ENCODE results near the gene LRBA. TPM values are rescaled to one million over a fixed set of nuclear protein-coding genes. Genes with fewer than 3 reads are reported as not detected.
A peak's percentile ranks its signal among the peaks of the same experiment; 100 is the strongest.

The LRBA gene
- polyA plus RNA-seq, 4 donors = 14.9 to 62.2 (median 19.6) TPM

DNA sequence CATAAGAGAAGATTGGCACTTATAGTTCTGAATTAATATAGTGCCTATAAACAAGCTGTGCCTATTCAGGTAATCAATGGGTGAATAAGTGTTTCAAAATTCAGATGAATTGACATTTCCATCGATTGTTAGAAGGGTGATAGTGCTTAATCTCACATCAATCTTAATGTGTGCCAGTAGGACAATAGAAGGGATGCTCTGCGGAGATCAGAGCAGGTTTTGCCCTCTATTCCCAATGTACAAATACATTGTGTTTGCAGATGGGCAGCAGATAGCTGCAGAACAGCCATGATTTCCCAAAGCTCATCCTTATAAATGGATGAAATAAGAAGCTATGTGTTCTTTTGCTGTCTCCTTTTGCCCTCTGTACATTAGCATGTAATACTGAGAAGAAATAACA, 425.9 kb downstream of the LRBA start:
- FAIRE-seq (no peak), DNase-seq (no peak)
- H3K4me1 ChIP-seq (ENCODE audit: control insufficient read depth in 3 of 3, insufficient read depth in 2 of 3, low read depth in 1 of 3, low read length in 2 of 3) = no peaks in the 10 kb centered on the region
- peaks cover 0 to 3% (median 1%) of the 10 kb centered on the region in 3 donors for H3K36me3 ChIP-seq (ENCODE audit: control insufficient read depth in 3 of 3, insufficient read depth in 2 of 3, low read depth in 1 of 3, low read length in 3 of 3)
- no peaks in the 10 kb centered on the region for H3K27me3 ChIP-seq (ENCODE audit: control insufficient read depth in 3 of 3, insufficient read depth in 3 of 3, low read length in 3 of 3)
- peak overlapping the region in 1 of 3 donors; percentile 32 for H3K27ac ChIP-seq (ENCODE audit: low read depth in 1 of 3, low read length in 2 of 3)
- H3K9me3 ChIP-seq (ENCODE audit: control insufficient read depth in 2 of 2, insufficient read depth in 1 of 2, low read depth in 1 of 2, low read length in 1 of 2) = no peaks in the 10 kb centered on the region
- WGBS, 3 donors = 63 to 85% (median 81%) methylated on average over 2 of the region's 2 CpGs
- peak overlapping the region in 1 of 3 donors; percentile 8 for H3K4me3 ChIP-seq (ENCODE audit: low read depth in 1 of 3, low read length in 3 of 3)

DNA sequence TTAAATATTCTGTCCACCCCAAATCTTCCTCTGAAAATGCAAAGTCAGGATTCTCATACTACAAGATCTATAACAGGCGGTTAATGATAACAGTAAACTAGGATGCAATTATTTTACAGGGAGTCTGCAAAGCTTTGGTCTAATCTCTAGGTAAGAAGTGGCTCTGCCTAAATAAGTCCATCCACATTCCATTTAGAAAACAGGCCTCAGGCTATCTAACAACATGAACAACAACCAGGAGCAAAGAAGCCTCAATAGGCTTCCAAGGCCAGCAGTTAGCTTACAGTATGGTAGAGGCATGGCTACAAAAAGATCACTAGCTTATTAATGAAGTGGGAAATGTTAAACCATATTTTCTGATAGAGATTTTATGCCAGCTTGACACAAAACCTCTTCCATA, 426.8 kb downstream of the LRBA start:
- no peaks in the 10 kb centered on the region for H3K4me1 ChIP-seq (ENCODE audit: control insufficient read depth in 3 of 3, insufficient read depth in 2 of 3, low read depth in 1 of 3, low read length in 2 of 3)
- DNase-seq (no peak), FAIRE-seq (no peak)
- H3K27me3 ChIP-seq (ENCODE audit: control insufficient read depth in 3 of 3, insufficient read depth in 3 of 3, low read length in 3 of 3) = peaks cover 0 to 6% (median 0%) of the 10 kb centered on the region in 3 donors
- peak overlapping the region in 1 of 3 donors; percentile 59 for H3K27ac ChIP-seq (ENCODE audit: low read depth in 1 of 3, low read length in 2 of 3)
- H3K9me3 ChIP-seq (ENCODE audit: control insufficient read depth in 2 of 2, insufficient read depth in 1 of 2, low read depth in 1 of 2, low read length in 1 of 2) = peaks cover 0 to 6% of the 10 kb centered on the region in 2 donors
- H3K4me3 ChIP-seq (ENCODE audit: low read depth in 1 of 3, low read length in 3 of 3) = peak overlapping the region in 1 of 3 donors; percentile 38
- H3K36me3 ChIP-seq (ENCODE audit: control insufficient read depth in 3 of 3, insufficient read depth in 2 of 3, low read depth in 1 of 3, low read length in 3 of 3) = peaks cover 0 to 10% (median 4%) of the 10 kb centered on the region in 3 donors
- 77 to 98% (median 96%) methylated on average over 1 of the region's 1 CpG for WGBS, 3 donors

DNA sequence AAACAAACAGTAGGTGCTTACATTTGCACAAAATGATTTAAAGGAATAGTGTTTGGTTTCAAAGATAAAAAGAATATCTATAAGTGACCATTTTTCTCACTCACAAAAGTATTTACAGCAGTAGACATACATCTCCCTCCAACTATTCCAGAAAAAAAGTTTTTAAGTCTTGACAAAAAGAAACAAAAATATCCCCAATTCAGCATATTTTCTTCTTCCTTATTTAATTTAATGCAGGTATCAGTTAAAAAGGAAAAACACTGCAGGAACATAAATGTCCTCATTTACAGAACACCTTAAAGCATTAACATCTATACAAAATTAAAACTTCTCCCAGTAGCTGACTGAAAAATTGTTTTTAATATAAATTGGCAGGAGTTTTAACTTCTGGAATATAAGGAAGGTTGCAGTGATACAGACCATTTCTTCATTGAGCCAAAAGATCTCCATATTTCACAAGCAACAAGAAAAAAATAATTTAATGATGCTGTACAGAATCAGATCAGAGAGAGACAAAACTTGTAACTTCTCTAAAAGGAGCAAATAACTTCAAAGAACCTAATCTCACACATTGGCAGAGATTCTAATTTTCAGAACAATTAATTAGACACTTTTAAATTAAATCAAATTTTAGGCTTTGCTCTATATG, 428.8 kb downstream of the LRBA start:
- FAIRE-seq = no peak
- Histone ChIP-seq H3K9me3 (ENCODE audit: control insufficient read depth in 2 of 2, insufficient read depth in 1 of 2, low read depth in 1 of 2, low read length in 1 of 2) (peaks cover 0 to 14% of the 10 kb centered on the region in 2 donors), H3K36me3 (ENCODE audit: control insufficient read depth in 3 of 3, insufficient read depth in 2 of 3, low read depth in 1 of 3, low read length in 3 of 3) (peaks cover 0 to 20% (median 5%) of the 10 kb centered on the region in 3 donors), H3K27ac (ENCODE audit: low read depth in 1 of 3, low read length in 2 of 3) (peak overlapping the region in 1 of 3 donors; percentile 10), H3K27me3 (ENCODE audit: control insufficient read depth in 3 of 3, insufficient read depth in 3 of 3, low read length in 3 of 3) (peaks cover 0 to 7% (median 0%) of the 10 kb centered on the region in 3 donors), H3K4me3 (ENCODE audit: low read depth in 1 of 3, low read length in 3 of 3) (peak overlapping the region in 1 of 3 donors; percentile 20), H3K4me1 (ENCODE audit: control insufficient read depth in 3 of 3, insufficient read depth in 2 of 3, low read depth in 1 of 3, low read length in 2 of 3) (no peaks in the 10 kb centered on the region)
- no peak for DNase-seq

DNA sequence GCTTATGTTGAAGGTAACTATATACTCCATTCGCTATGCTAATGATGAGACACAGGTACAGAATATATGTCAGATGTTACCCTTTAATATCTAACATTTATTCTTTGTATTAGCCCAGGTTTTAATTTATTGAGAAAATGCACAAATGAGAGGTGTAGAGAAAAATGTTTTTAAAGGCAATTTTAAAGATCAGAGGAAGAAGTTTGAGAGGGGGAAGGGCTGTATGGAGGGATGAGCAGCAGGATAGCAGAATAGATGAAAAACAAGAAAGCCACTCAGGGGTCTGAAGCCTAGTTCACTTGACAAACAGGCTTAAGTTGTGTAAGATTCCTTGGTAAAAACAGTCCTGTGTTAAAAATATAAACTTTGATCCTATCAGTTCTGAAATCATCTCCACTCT, 429.5 kb downstream of the LRBA start:
- peak overlapping the region in 1 of 3 donors; percentile 0 for H3K27ac ChIP-seq (ENCODE audit: low read depth in 1 of 3, low read length in 2 of 3)
- peak; percentile 26 for FAIRE-seq
- DNase-seq = no peak
- H3K9me3 ChIP-seq (ENCODE audit: control insufficient read depth in 2 of 2, insufficient read depth in 1 of 2, low read depth in 1 of 2, low read length in 1 of 2) = peaks cover 0 to 14% of the 10 kb centered on the region in 2 donors
- peaks cover 0 to 20% (median 5%) of the 10 kb centered on the region in 3 donors for H3K36me3 ChIP-seq (ENCODE audit: control insufficient read depth in 3 of 3, insufficient read depth in 2 of 3, low read depth in 1 of 3, low read length in 3 of 3)
- H3K27me3 ChIP-seq (ENCODE audit: control insufficient read depth in 3 of 3, insufficient read depth in 3 of 3, low read length in 3 of 3) = peaks cover 0 to 7% (median 0%) of the 10 kb centered on the region in 3 donors
- no peaks in the 10 kb centered on the region for H3K4me1 ChIP-seq (ENCODE audit: control insufficient read depth in 3 of 3, insufficient read depth in 2 of 3, low read depth in 1 of 3, low read length in 2 of 3)
- WGBS, 3 donors = 66 to 100% (median 95%) methylated on average over 1 of the region's 1 CpG
- peak overlapping the region in 2 of 3 donors; percentile 27 to 30 for H3K4me3 ChIP-seq (ENCODE audit: low read depth in 1 of 3, low read length in 3 of 3)

DNA sequence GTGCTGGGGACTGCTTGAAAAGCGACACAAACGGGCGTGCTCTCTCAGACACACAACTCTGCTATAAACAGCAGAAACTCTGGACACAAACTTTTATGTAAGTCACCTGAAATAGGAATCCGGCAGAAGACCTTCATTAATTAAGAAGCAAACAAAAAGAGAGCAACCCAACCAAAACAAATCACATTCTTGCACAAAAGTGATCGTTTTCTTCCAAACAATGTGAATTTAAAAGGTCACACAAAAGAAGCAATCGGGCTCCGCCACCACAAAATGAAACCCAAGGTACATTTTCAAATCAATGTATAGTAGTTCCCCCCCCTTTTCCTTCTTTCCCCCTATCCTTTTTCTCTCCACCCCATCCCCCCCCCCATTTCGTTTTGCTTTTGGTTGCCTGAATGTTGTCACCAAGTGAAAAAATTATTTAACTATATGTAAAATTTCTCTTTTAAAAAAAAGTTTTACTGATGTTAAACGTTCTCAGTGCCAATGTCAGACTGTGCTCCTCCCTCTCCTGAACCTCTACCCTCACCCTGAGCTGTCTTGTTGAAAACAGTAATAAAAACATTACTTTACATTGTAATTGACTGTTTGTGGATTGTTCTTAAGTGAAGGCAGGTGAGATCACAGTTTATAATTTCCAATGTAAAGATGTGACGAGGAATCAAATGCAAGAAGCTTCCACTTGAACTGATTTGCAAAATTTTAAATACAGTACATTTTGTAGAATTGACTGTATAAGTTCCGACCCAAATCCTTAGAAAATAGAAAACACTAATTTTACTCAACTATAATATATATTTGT, 430.8 kb downstream of the LRBA start:
- H3K4me1 ChIP-seq (ENCODE audit: control insufficient read depth in 3 of 3, insufficient read depth in 2 of 3, low read depth in 1 of 3, low read length in 2 of 3) = no peaks in the 10 kb centered on the region
- WGBS, 3 donors = 67 to 92% (median 89%) methylated on average over 11 of the region's 11 CpGs
- peak overlapping the region in 2 of 3 donors; percentile 81 to 92 for H3K27ac ChIP-seq (ENCODE audit: low read depth in 1 of 3, low read length in 2 of 3)
- H3K9me3 ChIP-seq (ENCODE audit: control insufficient read depth in 2 of 2, insufficient read depth in 1 of 2, low read depth in 1 of 2, low read length in 1 of 2) = peaks cover 0 to 14% of the 10 kb centered on the region in 2 donors
- DNase-seq (no peak), FAIRE-seq (no peak)
- H3K4me3 ChIP-seq (ENCODE audit: low read depth in 1 of 3, low read length in 3 of 3) = peak overlapping the region in 2 of 3 donors; percentile 42 to 43
- H3K36me3 ChIP-seq (ENCODE audit: control insufficient read depth in 3 of 3, insufficient read depth in 2 of 3, low read depth in 1 of 3, low read length in 3 of 3) = peaks cover 0 to 20% (median 5%) of the 10 kb centered on the region in 3 donors
- H3K27me3 ChIP-seq (ENCODE audit: control insufficient read depth in 3 of 3, insufficient read depth in 3 of 3, low read length in 3 of 3) = peaks cover 0 to 17% (median 0%) of the 10 kb centered on the region in 3 donors

DNA sequence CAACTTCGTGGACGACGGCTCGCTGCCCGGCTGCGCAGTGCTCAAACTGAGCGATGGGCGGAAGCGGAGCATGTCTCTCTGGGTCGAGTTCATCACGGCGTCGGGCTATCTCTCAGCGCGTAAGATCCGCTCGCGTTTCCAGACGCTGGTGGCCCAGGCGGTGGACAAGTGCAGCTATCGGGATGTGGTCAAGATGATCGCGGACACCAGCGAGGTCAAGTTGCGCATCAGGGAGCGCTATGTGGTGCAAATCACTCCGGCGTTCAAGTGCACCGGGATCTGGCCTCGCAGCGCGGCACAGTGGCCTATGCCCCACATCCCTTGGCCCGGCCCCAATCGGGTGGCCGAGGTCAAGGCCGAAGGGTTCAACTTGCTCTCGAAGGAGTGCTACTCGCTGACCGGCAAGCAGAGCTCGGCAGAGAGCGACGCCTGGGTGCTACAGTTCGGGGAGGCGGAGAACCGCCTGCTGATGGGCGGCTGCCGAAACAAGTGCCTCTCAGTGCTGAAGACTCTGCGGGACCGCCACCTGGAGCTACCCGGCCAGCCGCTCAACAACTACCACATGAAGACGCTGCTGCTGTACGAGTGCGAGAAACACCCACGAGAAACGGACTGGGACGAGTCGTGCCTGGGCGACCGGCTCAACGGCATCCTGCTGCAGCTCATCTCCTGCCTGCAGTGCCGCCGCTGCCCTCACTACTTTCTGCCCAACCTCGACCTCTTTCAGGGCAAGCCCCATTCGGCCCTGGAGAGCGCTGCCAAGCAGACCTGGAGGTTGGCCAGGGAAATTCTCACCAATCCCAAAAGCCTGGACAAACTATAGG, 431.6 kb downstream of the LRBA start:
- 61 to 93% (median 91%) methylated on average over 64 to 66 of the region's 66 CpGs for WGBS, 3 donors
- Histone ChIP-seq H3K9me3 (ENCODE audit: control insufficient read depth in 2 of 2, insufficient read depth in 1 of 2, low read depth in 1 of 2, low read length in 1 of 2) (peaks cover 0 to 14% of the 10 kb centered on the region in 2 donors), H3K27me3 (ENCODE audit: control insufficient read depth in 3 of 3, insufficient read depth in 3 of 3, low read length in 3 of 3) (peaks cover 0 to 20% (median 0%) of the 10 kb centered on the region in 3 donors), H3K36me3 (ENCODE audit: control insufficient read depth in 3 of 3, insufficient read depth in 2 of 3, low read depth in 1 of 3, low read length in 3 of 3) (peaks cover 0 to 20% (median 5%) of the 10 kb centered on the region in 3 donors), H3K4me3 (ENCODE audit: low read depth in 1 of 3, low read length in 3 of 3) (peak overlapping the region in 2 of 3 donors; percentile 42 to 43), H3K27ac (ENCODE audit: low read depth in 1 of 3, low read length in 2 of 3) (peak overlapping the region in 2 of 3 donors; percentile 81 to 92), H3K4me1 (ENCODE audit: control insufficient read depth in 3 of 3, insufficient read depth in 2 of 3, low read depth in 1 of 3, low read length in 2 of 3) (no peaks in the 10 kb centered on the region)
- DNase-seq (no peak), FAIRE-seq (no peak)

DNA sequence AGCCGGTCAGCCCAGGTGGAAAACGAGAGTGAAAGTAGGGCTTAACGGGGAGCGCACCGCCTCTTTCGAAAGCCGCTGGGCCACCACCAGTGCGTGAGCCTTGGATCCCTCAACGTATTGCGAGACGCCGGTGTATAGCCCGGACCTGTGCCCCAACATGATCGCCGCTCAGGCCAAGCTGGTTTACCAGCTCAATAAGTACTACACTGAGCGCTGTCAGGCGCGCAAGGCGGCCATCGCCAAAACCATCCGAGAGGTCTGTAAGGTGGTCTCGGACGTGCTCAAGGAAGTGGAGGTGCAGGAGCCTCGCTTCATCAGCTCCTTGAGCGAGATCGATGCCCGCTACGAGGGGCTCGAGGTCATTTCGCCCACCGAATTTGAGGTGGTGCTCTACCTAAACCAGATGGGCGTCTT, 432.2 kb downstream of the LRBA start:
- Histone ChIP-seq H3K4me3 (ENCODE audit: low read depth in 1 of 3, low read length in 3 of 3) (peak overlapping the region in 2 of 3 donors; percentile 42 to 43), H3K27me3 (ENCODE audit: control insufficient read depth in 3 of 3, insufficient read depth in 3 of 3, low read length in 3 of 3) (peaks cover 0 to 20% (median 0%) of the 10 kb centered on the region in 3 donors), H3K36me3 (ENCODE audit: control insufficient read depth in 3 of 3, insufficient read depth in 2 of 3, low read depth in 1 of 3, low read length in 3 of 3) (peaks cover 0 to 20% (median 4%) of the 10 kb centered on the region in 3 donors), H3K27ac (ENCODE audit: low read depth in 1 of 3, low read length in 2 of 3) (peak overlapping the region in 2 of 3 donors; percentile 81 to 92), H3K9me3 (ENCODE audit: control insufficient read depth in 2 of 2, insufficient read depth in 1 of 2, low read depth in 1 of 2, low read length in 1 of 2) (peaks cover 0 to 14% of the 10 kb centered on the region in 2 donors), H3K4me1 (ENCODE audit: control insufficient read depth in 3 of 3, insufficient read depth in 2 of 3, low read depth in 1 of 3, low read length in 2 of 3) (no peaks in the 10 kb centered on the region)
- FAIRE-seq (no peak), DNase-seq (no peak)
- 64 to 97% (median 92%) methylated on average over 32 of the region's 32 CpGs for WGBS, 3 donors
